ENCODE results near the gene IGFBP1.
A peak's percentile ranks its signal among the peaks of the same experiment; 100 is the strongest.

IGFBP1 gene

DNA sequence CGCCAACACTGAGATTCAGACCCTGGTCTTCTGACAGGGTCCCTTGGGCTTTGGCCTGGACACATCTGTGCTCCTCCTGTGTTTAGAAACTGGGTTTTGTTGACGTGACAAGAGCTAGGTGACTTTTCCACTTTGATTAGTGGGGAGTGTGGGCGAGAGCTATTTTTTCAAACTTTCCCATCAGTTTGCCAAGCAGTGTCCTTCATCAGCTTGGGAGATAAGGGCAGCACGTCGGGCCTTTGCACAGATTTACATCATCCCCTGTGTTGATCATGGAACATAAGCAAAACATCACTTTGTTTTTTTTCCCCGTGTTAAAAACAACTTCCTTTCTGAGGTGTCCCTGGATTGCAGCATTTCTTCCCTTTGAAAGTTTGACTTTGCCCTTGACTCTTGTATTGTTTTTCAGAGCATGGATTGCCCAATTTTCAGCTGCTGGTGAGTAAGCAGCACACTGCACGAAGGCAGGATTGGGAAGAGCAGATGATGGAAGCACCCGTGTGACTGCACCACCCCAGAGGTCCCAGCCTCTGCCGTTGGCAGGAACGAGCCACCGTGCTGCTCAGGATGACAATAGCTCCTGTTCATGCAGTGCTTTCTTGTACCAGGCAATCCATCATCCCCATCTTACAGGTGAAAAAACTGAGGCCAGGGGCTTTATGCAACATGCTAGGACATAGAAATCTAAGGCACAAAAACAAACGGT is 6.4 kb upstream of the IGFBP1 start:
- H3K27ac ChIP-seq (ENCODE audit: low read depth, low read length): no peak overlapping the region
- no peak overlapping the region for H3K4me3 ChIP-seq (ENCODE audit: low read depth, low read length)
- peaks cover 5% of the 10 kb centered on the region; the same call in 1 of the 2 replicates for H3K4me1 ChIP-seq (ENCODE audit: control insufficient read depth, insufficient read depth, low read length)
- H3K36me3 ChIP-seq (ENCODE audit: control insufficient read depth, insufficient read depth, low read length): no peaks in the 10 kb centered on the region
- H3K9ac ChIP-seq (ENCODE audit: low read length): no peak overlapping the region
- peaks cover 30% of the 10 kb centered on the region for H3K9me3 ChIP-seq (ENCODE audit: control insufficient read depth, insufficient read depth, low read depth, low read length)
- peaks cover 9% of the 10 kb centered on the region for H3K27me3 ChIP-seq (ENCODE audit: control insufficient read depth, insufficient read depth, low read length)

DNA sequence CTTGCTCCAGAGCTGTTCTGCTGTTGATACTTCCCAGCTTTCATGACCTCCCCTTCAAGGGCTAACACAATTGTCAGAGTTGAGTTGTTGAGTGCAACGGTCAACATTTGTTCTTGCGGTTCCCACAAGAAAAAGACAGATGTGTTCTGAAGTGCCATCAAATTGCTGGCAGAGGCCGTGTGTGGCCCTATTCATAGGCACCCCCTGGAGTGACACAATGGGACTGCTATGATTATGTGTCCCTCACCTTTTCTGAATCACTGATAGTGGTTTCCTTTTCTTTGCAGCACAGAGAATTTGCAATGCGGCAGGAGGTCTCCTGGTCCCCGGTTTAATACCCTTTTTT is 5.8 kb upstream of the IGFBP1 start:
- no peak overlapping the region for H3K27ac ChIP-seq (ENCODE audit: low read depth, low read length)
- no peak overlapping the region for H3K9ac ChIP-seq (ENCODE audit: low read length)
- peaks cover 5% of the 10 kb centered on the region; the same call in 1 of the 2 replicates for H3K4me1 ChIP-seq (ENCODE audit: control insufficient read depth, insufficient read depth, low read length)
- H3K27me3 ChIP-seq (ENCODE audit: control insufficient read depth, insufficient read depth, low read length): peaks cover 14% of the 10 kb centered on the region
- no peaks in the 10 kb centered on the region for H3K36me3 ChIP-seq (ENCODE audit: control insufficient read depth, insufficient read depth, low read length)
- no peak overlapping the region for H3K4me3 ChIP-seq (ENCODE audit: low read depth, low read length)
- peaks cover 26% of the 10 kb centered on the region for H3K9me3 ChIP-seq (ENCODE audit: control insufficient read depth, insufficient read depth, low read depth, low read length)

DNA sequence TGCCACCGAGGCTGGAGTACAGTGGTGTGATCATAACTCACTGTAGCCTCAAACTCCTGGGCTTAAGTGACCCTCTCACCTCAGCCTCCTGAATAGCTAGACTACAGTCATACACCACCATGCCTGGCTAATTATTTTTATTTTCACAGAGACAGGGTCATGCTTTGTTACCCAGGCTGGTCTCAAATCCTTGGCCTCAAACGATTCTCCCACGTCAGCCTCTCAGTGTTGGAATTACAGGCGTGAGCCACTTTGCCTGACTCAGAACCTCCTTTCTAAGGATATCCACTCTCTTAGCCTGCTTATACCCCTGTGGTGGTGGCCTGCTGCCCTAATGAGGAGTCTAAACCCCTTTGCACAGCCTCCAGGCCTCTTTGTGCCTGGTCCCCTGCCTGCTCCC is 4.2 kb upstream of the IGFBP1 start:
- Histone ChIP-seq H3K36me3 (ENCODE audit: control insufficient read depth, insufficient read depth, low read length) (no peaks in the 10 kb centered on the region), H3K4me3 (ENCODE audit: low read depth, low read length) (no peak overlapping the region), H3K9me3 (ENCODE audit: control insufficient read depth, insufficient read depth, low read depth, low read length) (peaks cover 9% of the 10 kb centered on the region; the same call in 1 of the 2 replicates), H3K4me1 (ENCODE audit: control insufficient read depth, insufficient read depth, low read length) (peaks cover 13% of the 10 kb centered on the region), H3K27me3 (ENCODE audit: control insufficient read depth, insufficient read depth, low read length) (peaks cover 31% of the 10 kb centered on the region), H3K27ac (ENCODE audit: low read depth, low read length) (no peak overlapping the region), H3K9ac (ENCODE audit: low read length) (no peak overlapping the region)

DNA sequence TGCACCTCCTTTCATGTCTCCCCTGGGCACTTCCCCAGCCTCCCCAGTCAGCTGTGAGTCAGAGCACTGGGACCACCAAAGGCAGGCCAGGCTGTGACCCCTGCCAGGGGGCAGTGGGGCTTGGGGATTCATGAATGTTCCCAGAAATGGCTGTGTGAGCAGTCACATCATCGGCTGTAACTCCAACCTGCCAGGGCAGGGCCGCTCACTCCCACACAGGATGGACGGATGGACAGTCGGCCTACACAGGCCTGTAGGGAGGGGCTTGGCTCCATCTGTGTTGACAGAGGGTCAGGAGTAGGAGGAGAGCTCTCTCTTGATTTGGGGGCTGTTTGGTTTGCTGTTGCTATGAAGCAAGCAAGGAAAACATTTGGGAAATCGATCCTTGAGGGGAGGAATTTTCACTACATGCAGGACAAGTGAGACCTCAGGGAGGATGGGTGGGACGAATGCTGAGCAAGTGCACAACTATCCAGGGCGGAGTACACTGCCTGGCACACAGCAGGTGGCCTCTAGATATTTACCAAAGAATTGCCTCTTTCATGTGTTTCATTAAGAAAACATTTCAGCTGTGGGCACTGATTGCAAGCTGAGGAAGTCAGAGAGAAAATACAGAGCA is 2.9 kb upstream of the IGFBP1 start:
- Histone ChIP-seq H3K27ac (ENCODE audit: low read depth, low read length) (no peak overlapping the region), H3K27me3 (ENCODE audit: control insufficient read depth, insufficient read depth, low read length) (peaks cover 44% of the 10 kb centered on the region), H3K36me3 (ENCODE audit: control insufficient read depth, insufficient read depth, low read length) (no peaks in the 10 kb centered on the region), H3K4me1 (ENCODE audit: control insufficient read depth, insufficient read depth, low read length) (peaks cover 18% of the 10 kb centered on the region), H3K9me3 (ENCODE audit: control insufficient read depth, insufficient read depth, low read depth, low read length) (peaks cover 3% of the 10 kb centered on the region; the same call in 1 of the 2 replicates), H3K9ac (ENCODE audit: low read length) (no peak overlapping the region), H3K4me3 (ENCODE audit: low read depth, low read length) (no peak overlapping the region)

DNA sequence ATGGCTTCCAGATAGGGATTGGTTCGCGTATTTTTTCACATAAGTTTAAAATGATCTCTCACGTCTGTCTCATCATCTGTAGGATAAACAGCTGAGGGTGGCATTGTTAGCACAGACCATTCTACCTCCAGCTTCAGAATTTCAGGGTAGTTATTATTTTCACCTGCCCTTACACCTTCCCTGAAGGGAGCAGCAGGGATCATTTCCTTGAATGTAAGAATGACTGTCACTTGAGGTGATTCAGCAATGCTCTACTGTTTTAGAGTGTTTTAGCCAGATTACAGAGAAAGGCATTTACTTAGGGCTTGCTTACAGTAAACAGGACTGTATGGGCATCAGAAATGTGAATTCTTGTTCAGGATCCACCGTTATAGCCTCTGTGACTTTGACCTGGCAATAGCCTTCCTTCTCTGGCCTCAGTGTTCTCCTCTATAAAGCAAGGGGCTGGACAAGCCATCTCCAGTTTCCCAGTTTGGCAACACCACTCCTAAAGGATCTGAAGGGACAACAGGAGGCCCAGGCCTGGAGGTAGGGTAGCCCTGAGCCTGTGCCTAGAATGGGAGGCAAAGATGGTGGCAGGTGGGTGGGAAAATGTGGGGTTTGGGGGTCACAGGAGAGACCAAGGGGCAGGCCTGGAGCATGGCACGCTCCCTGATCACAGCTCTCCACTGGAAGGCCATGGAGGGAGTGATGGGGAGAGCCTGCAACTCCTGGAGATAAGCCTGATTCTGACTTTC is 1.2 kb upstream of the IGFBP1 start:
- peaks cover 58% of the 10 kb centered on the region for H3K27me3 ChIP-seq (ENCODE audit: control insufficient read depth, insufficient read depth, low read length)
- no peak overlapping the region for H3K27ac ChIP-seq (ENCODE audit: low read depth, low read length)
- H3K9me3 ChIP-seq (ENCODE audit: control insufficient read depth, insufficient read depth, low read depth, low read length): no peaks in the 10 kb centered on the region
- H3K4me3 ChIP-seq (ENCODE audit: low read depth, low read length): no peak overlapping the region
- no peaks in the 10 kb centered on the region for H3K36me3 ChIP-seq (ENCODE audit: control insufficient read depth, insufficient read depth, low read length)
- H3K4me1 ChIP-seq (ENCODE audit: control insufficient read depth, insufficient read depth, low read length): peaks cover 18% of the 10 kb centered on the region
- no peak overlapping the region for H3K9ac ChIP-seq (ENCODE audit: low read length)

DNA sequence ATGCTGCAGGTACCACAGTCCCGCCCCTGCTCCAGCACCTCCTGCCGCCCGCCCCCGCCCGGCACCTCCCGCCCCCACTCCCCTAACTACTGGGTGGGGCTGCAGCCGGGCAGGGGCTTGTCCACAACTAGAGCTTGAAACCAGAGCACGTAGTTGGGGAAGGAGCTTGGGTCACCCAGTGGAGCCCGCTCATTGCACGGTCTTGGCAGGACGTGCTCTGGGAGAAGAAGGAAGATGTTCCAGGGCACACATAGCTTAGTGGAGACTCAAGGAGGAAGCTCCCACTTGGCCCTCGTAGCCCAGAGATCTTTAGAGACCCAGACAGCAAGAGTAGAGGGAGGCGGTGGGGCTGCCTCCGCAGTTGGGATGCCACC is 692 bp downstream of the IGFBP1 start:
- Histone ChIP-seq H3K9ac (ENCODE audit: low read length) (no peak overlapping the region), H3K27ac (ENCODE audit: low read depth, low read length) (no peak overlapping the region), H3K36me3 (ENCODE audit: control insufficient read depth, insufficient read depth, low read length) (no peaks in the 10 kb centered on the region), H3K4me3 (ENCODE audit: low read depth, low read length) (peak overlapping the region; percentile 71), H3K9me3 (ENCODE audit: control insufficient read depth, insufficient read depth, low read depth, low read length) (no peaks in the 10 kb centered on the region), H3K27me3 (ENCODE audit: control insufficient read depth, insufficient read depth, low read length) (peaks cover 65% of the 10 kb centered on the region), H3K4me1 (ENCODE audit: control insufficient read depth, insufficient read depth, low read length) (peaks cover 13% of the 10 kb centered on the region)

DNA sequence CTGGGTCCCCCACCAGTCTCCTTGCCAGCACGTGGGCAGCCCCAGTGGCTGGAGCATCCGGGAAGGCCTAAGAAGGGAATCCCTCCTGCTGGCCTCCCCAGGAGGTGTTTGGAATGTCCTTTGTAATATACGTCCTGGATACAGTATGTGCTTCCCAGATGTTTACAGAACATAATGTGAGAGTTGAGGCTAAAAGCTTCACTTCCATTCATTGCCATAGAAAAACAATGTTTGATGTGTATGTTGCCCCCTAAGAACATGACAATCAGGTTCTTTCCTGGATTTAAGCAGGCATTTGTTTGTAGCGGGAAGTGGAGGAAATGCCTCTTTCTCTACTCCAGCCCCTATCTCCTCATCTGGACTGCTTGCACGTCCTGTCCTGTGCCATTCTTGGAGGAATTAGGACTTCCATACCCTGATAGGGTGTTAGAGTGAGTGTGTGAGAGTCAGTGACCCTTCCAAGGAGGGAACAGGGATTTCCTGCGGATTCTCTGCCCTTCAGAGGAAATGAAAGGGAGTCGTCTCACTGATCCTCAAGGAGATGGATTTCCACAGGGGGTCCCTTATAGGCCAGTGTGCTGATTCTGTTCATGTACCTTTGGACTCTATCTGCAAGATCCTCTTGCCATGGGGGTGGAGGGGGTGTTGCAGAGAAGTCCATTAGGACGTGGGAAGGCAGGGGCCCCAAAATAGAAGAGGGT is 1.2 kb downstream of the IGFBP1 start:
- H3K27me3 ChIP-seq (ENCODE audit: control insufficient read depth, insufficient read depth, low read length): peaks cover 67% of the 10 kb centered on the region
- H3K4me1 ChIP-seq (ENCODE audit: control insufficient read depth, insufficient read depth, low read length): peaks cover 13% of the 10 kb centered on the region
- no peak overlapping the region for H3K9ac ChIP-seq (ENCODE audit: low read length)
- no peaks in the 10 kb centered on the region for H3K36me3 ChIP-seq (ENCODE audit: control insufficient read depth, insufficient read depth, low read length)
- H3K4me3 ChIP-seq (ENCODE audit: low read depth, low read length): peak overlapping the region; percentile 71
- H3K9me3 ChIP-seq (ENCODE audit: control insufficient read depth, insufficient read depth, low read depth, low read length): no peaks in the 10 kb centered on the region
- no peak overlapping the region for H3K27ac ChIP-seq (ENCODE audit: low read depth, low read length)

DNA sequence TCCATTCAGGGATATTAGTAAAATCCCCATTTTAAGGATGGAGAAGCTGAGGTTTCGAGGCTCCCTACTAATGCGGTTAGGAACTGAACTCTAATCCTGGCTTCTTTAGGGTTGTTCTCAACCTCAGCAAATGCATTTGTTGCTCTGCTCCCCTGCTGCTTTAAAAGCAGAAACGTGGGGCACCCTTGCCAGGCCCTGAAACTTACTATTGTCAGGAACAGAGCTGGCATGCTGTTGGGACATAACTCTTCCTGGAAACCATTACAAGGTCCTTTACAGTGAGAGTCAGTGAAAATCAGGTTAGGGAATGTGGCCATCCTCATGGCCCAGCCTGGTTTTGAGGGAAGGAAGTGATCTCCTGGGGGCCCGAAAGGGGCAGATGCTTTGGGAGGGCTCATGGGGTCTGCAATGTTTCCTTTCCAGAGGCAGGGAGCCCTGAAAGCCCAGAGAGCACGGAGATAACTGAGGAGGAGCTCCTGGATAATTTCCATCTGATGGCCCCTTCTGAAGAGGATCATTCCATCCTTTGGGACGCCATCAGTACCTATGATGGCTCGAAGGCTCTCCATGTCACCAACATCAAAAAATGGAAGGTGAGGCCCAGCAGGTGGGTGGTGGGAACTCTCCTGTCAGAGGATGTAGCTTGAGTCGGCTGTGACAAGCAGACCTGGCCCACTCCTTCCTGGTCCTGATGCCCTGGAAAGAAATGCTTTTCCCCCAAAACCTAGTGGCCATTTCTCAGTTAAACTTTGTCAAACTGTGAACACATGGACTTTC is 2.0 kb downstream of the IGFBP1 start:
- H3K36me3 ChIP-seq (ENCODE audit: control insufficient read depth, insufficient read depth, low read length): no peaks in the 10 kb centered on the region
- no peak overlapping the region for H3K27ac ChIP-seq (ENCODE audit: low read depth, low read length)

DNA sequence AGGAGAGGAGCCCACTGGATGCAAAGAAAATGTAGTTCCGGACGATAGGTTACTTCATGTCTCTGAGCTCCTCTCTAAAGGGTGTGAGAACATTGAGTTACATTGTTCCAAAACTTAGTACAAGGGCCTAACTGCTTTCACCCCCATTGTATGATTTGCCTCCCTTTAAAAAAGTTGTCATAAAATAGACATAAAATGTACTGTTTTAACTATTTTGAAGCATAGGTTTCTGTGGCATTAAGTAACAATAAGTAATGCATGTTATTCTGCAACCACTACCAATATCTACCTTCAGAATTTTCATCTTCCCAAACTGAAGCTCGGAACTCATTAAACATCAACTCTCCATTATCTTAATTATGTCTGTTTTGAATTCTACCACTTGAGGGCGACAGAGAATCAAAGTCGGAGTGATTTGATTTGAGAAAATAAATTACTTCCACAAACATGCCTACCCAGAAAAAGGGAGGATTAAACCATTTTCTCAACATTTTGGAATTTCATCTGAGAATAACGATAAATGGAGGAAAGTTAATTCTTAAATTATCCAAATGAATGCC is 2.7 kb downstream of the IGFBP1 start:
- no peak overlapping the region for H3K27ac ChIP-seq (ENCODE audit: low read depth, low read length)
- no peaks in the 10 kb centered on the region for H3K36me3 ChIP-seq (ENCODE audit: control insufficient read depth, insufficient read depth, low read length)
- H3K4me3 ChIP-seq (ENCODE audit: low read depth, low read length): no peak overlapping the region
- peaks cover 13% of the 10 kb centered on the region for H3K4me1 ChIP-seq (ENCODE audit: control insufficient read depth, insufficient read depth, low read length)
- peaks cover 65% of the 10 kb centered on the region for H3K27me3 ChIP-seq (ENCODE audit: control insufficient read depth, insufficient read depth, low read length)
- no peak overlapping the region for H3K9ac ChIP-seq (ENCODE audit: low read length)
- H3K9me3 ChIP-seq (ENCODE audit: control insufficient read depth, insufficient read depth, low read depth, low read length): no peaks in the 10 kb centered on the region

More for the DNA sequence above, 2.0 kb downstream of the IGFBP1 start:
- H3K4me1 ChIP-seq (ENCODE audit: control insufficient read depth, insufficient read depth, low read length): peaks cover 13% of the 10 kb centered on the region
- no peak overlapping the region for H3K9ac ChIP-seq (ENCODE audit: low read length)
- no peak overlapping the region for H3K4me3 ChIP-seq (ENCODE audit: low read depth, low read length)
- H3K9me3 ChIP-seq (ENCODE audit: control insufficient read depth, insufficient read depth, low read depth, low read length): no peaks in the 10 kb centered on the region
- H3K27me3 ChIP-seq (ENCODE audit: control insufficient read depth, insufficient read depth, low read length): peaks cover 67% of the 10 kb centered on the region

Data from HUES6 (cell line).